Ecto neural progenitor cell (in vitro differentiated cells): Measurements from ENCODE around the gene RABGAP1L.

Experiments
- DNase-seq: peaks from one replicate; pipeline ENCODE4 v3.0.0-alpha.2; 2018; ENCODE audit warnings: low spot score

Gene RABGAP1L

GRCh38 chr1:174935961-174936727 is 776.8 kb downstream of the RABGAP1L start:
- DNase-seq = no peak

- DNase-seq = no peak
Measured at GRCh38 chr1:174938281-174939007, 779.1 kb downstream of the RABGAP1L start.

GRCh38 chr1:174939775-174940545 is 780.6 kb downstream of the RABGAP1L start:
- no peak for DNase-seq

- DNase-seq = no peak
Measured at GRCh38 chr1:174940646-174941175, 781.4 kb downstream of the RABGAP1L start.

GRCh38 chr1:174942547-174943255 is 783.4 kb downstream of the RABGAP1L start:
- no peak for DNase-seq

- no peak for DNase-seq
Measured at GRCh38 chr1:174946031-174946430, 786.7 kb downstream of the RABGAP1L start.

GRCh38 chr1:174949061-174949460 is 789.7 kb downstream of the RABGAP1L start:
- DNase-seq = no peak

GRCh38 chr1:174949645-174950044 is 790.3 kb downstream of the RABGAP1L start:
- no peak for DNase-seq

- DNase-seq = no peak
Measured at GRCh38 chr1:174953285-174954072, 794.2 kb downstream of the RABGAP1L start.

GRCh38 chr1:174954073-174954460 is 794.7 kb downstream of the RABGAP1L start:
- no peak for DNase-seq

GRCh38 chr1:174954671-174955669 is 795.6 kb downstream of the RABGAP1L start:
- DNase-seq = no peak

- no peak for DNase-seq
Measured at GRCh38 chr1:174956086-174956485, 796.8 kb downstream of the RABGAP1L start.

- no peak for DNase-seq
Measured at GRCh38 chr1:174956976-174957375, 797.7 kb downstream of the RABGAP1L start.

- DNase-seq = no peak
Measured at GRCh38 chr1:174957829-174958228, 798.5 kb downstream of the RABGAP1L start.

GRCh38 chr1:174958396-174958795 is 799.1 kb downstream of the RABGAP1L start:
- no peak for DNase-seq

GRCh38 chr1:174960362-174960761 is 801.0 kb downstream of the RABGAP1L start:
- DNase-seq = no peak

- no peak for DNase-seq
Measured at GRCh38 chr1:174963529-174964125, 804.3 kb downstream of the RABGAP1L start.

GRCh38 chr1:174964261-174964971 is 805.1 kb downstream of the RABGAP1L start:
- no peak for DNase-seq

- DNase-seq = no peak
Measured at GRCh38 chr1:174964972-174965361, 805.6 kb downstream of the RABGAP1L start.
